Nephron (organoid): Measurements from ENCODE around the gene ZMIZ1.

Source experiments
- H3K27ac Mint-ChIP-seq, 3 experiments: 2 replicates each; pipeline ENCODE4 v1.8.0; 2020; ENCODE audit warnings: mixed read lengths in 3 of 3, mild to moderate bottlenecking in 2 of 3, moderate library complexity in 1 of 3
- H3K27me3 Mint-ChIP-seq: 2 replicates; pipeline ENCODE4 v1.8.0; 2021; ENCODE audit warnings: low read depth, mild to moderate bottlenecking, moderate library complexity, mixed read lengths
- H3K36me3 Mint-ChIP-seq: 2 replicates; pipeline ENCODE4 v1.8.0; 2020; ENCODE audit warnings: low read depth, mixed read lengths
- H3K4me1 Mint-ChIP-seq: 2 replicates; pipeline ENCODE4 v1.8.0; 2020; ENCODE audit warnings: mixed read lengths
- H3K4me3 Mint-ChIP-seq, 3 experiments: 2 replicates each; pipeline ENCODE4 v1.8.0; 2020; ENCODE audit warnings: mild to moderate bottlenecking in 3 of 3, mixed read lengths in 3 of 3, moderate library complexity in 2 of 3
- H3K9me3 Mint-ChIP-seq: 2 replicates; pipeline ENCODE4 v1.8.0; 2020; ENCODE audit warnings: mixed read lengths
- CTCF ChIP-seq, 3 experiments: fragments of 200-600 bp; sonication (generic); IDR thresholded peaks; one replicate each; pipeline ENCODE4 v1.5.0; 2021; ENCODE audit warnings: antibody characterized with exemption in 3 of 3; ENCODE audit not compliant: unreplicated experiment in 3 of 3

The ZMIZ1 gene

GRCh38 chr10:79296431-79296830, 227.7 kb downstream of the ZMIZ1 start:
- H3K27me3 Mint-ChIP-seq = no peaks in the 10 kb centered on the region
- H3K27ac Mint-ChIP-seq = no peak overlapping the region
- H3K36me3 Mint-ChIP-seq = peaks cover 67% of the 10 kb centered on the region
- no peak for TF ChIP-seq CTCF (IDR thresholded peaks at IDR 0.05; ENCODE audit: unreplicated experiment in 3 of 3)
- H3K9me3 Mint-ChIP-seq = no peaks in the 10 kb centered on the region
- no peak overlapping the region for H3K4me3 Mint-ChIP-seq
- H3K4me1 Mint-ChIP-seq = no peaks in the 10 kb centered on the region

- no peaks in the 10 kb centered on the region for H3K27me3 Mint-ChIP-seq
- TF ChIP-seq CTCF (IDR thresholded peaks at IDR 0.05; ENCODE audit: unreplicated experiment in 3 of 3) = no peak
- H3K36me3 Mint-ChIP-seq = peaks cover 76% of the 10 kb centered on the region
- no peaks in the 10 kb centered on the region for H3K9me3 Mint-ChIP-seq
- H3K4me1 Mint-ChIP-seq = no peaks in the 10 kb centered on the region
- no peak overlapping the region for H3K27ac Mint-ChIP-seq
- H3K4me3 Mint-ChIP-seq = no peak overlapping the region
These were observed 229.9 kb downstream of the ZMIZ1 start for GRCh38 chr10:79298403-79299244.

- Mint-ChIP-seq H3K4me3 (no peak overlapping the region), H3K4me1 (no peaks in the 10 kb centered on the region), H3K27me3 (no peaks in the 10 kb centered on the region), H3K36me3 (peaks cover 75% of the 10 kb centered on the region), H3K9me3 (no peaks in the 10 kb centered on the region), H3K27ac (no peak overlapping the region)
- no peak for TF ChIP-seq CTCF (IDR thresholded peaks at IDR 0.05; ENCODE audit: unreplicated experiment in 3 of 3)
These were observed 230.9 kb downstream of the ZMIZ1 start for GRCh38 chr10:79299397-79300241.

- Mint-ChIP-seq H3K9me3 (no peaks in the 10 kb centered on the region), H3K4me3 (no peak overlapping the region), H3K36me3 (peaks cover 73% of the 10 kb centered on the region), H3K27ac (no peak overlapping the region), H3K27me3 (no peaks in the 10 kb centered on the region), H3K4me1 (no peaks in the 10 kb centered on the region)
- TF ChIP-seq CTCF (IDR thresholded peaks at IDR 0.05; ENCODE audit: unreplicated experiment in 3 of 3) = no peak
These were observed 231.9 kb downstream of the ZMIZ1 start for GRCh38 chr10:79300711-79301110.

GRCh38 chr10:79301754-79302530, 233.2 kb downstream of the ZMIZ1 start:
- H3K4me3 Mint-ChIP-seq = no peak overlapping the region

More at GRCh38 chr10:79301754-79302530, 233.2 kb downstream of the ZMIZ1 start:
- no peaks in the 10 kb centered on the region for H3K4me1 Mint-ChIP-seq
- no peaks in the 10 kb centered on the region for H3K9me3 Mint-ChIP-seq
- peaks cover 68% of the 10 kb centered on the region for H3K36me3 Mint-ChIP-seq
- no peak for TF ChIP-seq CTCF (IDR thresholded peaks at IDR 0.05; ENCODE audit: unreplicated experiment in 3 of 3)
- no peak overlapping the region for H3K27ac Mint-ChIP-seq
- H3K27me3 Mint-ChIP-seq = no peaks in the 10 kb centered on the region
